Measurements from ENCODE around the gene IGF2BP1. TPM values are rescaled to one million over a fixed set of nuclear protein-coding genes. Genes with fewer than 3 reads are reported as not detected.

The IGF2BP1 gene
- total RNA-seq, 1 donor from 2014 or later, result 260 TPM

- Mint-ChIP-seq H3K27me3 (ENCODE audit: low read depth, unreplicated experiment) (no peaks in the 10 kb centered on the region), H3K36me3 (ENCODE audit: low read depth, unreplicated experiment) (no peaks in the 10 kb centered on the region), H3K9me3 (ENCODE audit: unreplicated experiment) (peaks cover 2% of the 10 kb centered on the region), H3K27ac (ENCODE audit: unreplicated experiment) (no peak overlapping the region), H3K4me1 (ENCODE audit: low read depth, unreplicated experiment) (peaks cover 2% of the 10 kb centered on the region), H3K4me3 (ENCODE audit: unreplicated experiment) (no peak overlapping the region)
- peaks cover 7% of the 10 kb centered on the region for H3K27me3 ChIP-seq (ENCODE audit: insufficient read depth, low read length)
- H3K9me3 ChIP-seq (ENCODE audit: insufficient read depth, low read depth, low read length), result no peaks in the 10 kb centered on the region
- H3K36me3 ChIP-seq (ENCODE audit: insufficient read depth, low read length), result no peaks in the 10 kb centered on the region
- TF ChIP-seq CTCF (IDR thresholded peaks at IDR 0.05; ENCODE audit: insufficient read depth, low read depth, low read length), result no peak
- TF ChIP-seq EZH2 (IDR thresholded peaks at IDR 0.05; ENCODE audit: insufficient read depth, low read length), result no peak
- no peak overlapping the region for H3K4me2 ChIP-seq (ENCODE audit: low read length)
- H3K9ac ChIP-seq (ENCODE audit: low read length), result no peak overlapping the region
- FAIRE-seq, result no peak
- H4K20me1 ChIP-seq (ENCODE audit: insufficient read depth, low read length), result no peaks in the 10 kb centered on the region
- H2AFZ ChIP-seq (ENCODE audit: low read depth, low read length), result no peak overlapping the region
- no peak overlapping the region for H3K4me3 ChIP-seq (ENCODE audit: insufficient read depth, low read depth, low read length)
- no peaks in the 10 kb centered on the region for H3K79me2 ChIP-seq (ENCODE audit: insufficient read depth, low read length)
- H3K4me1 ChIP-seq (ENCODE audit: insufficient read depth, low read length), result no peaks in the 10 kb centered on the region
- no peak for DNase-seq (ENCODE audit: low read depth)
- no peak overlapping the region for H3K27ac ChIP-seq (ENCODE audit: low read depth, low read length)
Measured at GRCh38 chr17:48981927-48982539, 15.2 kb upstream of the IGF2BP1 start.

DNA sequence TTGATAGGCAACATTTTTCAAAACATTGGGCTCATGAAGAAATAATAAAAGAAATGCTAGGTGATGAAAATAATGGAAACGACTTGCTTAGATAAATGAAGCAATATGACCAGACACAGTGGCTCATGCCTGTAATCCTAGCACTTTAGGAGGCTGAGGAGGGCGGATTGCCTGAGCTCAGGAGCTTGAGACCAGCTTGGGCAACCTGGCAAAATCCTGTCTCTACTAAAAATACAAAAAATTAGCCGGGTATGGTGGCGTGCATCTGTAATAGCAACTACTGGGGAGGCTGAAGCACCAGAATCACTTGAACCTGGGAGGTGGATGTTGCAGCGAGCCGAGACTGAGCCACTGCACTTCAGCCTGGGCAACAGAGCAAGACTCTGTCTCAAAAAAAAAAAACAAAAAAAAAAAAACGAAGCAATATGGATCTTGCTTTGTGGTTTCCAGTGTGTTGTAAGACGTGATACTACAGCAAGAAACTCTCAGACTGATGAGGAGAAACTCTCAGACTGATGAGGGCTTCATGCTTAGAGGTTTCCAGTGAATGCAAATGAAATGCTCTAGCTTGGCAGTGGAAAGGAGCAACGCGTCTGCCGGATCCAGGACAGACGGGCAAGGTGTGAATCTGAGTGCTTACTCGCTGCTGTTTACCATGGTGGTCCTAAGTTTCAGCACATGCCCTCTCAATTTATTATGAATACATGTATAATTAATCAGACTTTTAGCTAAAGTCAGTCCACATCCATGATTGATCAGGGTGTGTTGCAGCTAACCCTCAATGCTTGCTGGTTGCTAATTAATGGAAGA, 11.5 kb upstream of the IGF2BP1 start:
- Histone ChIP-seq H3K4me2 (ENCODE audit: low read length) (no peak overlapping the region), H3K79me2 (ENCODE audit: insufficient read depth, low read length) (no peaks in the 10 kb centered on the region), H3K9me3 (ENCODE audit: insufficient read depth, low read depth, low read length) (no peaks in the 10 kb centered on the region), H3K27me3 (ENCODE audit: insufficient read depth, low read length) (peaks cover 22% of the 10 kb centered on the region), H4K20me1 (ENCODE audit: insufficient read depth, low read length) (no peaks in the 10 kb centered on the region), H3K4me3 (ENCODE audit: insufficient read depth, low read depth, low read length) (no peak overlapping the region), H3K4me1 (ENCODE audit: insufficient read depth, low read length) (no peaks in the 10 kb centered on the region), H3K36me3 (ENCODE audit: insufficient read depth, low read length) (no peaks in the 10 kb centered on the region), H3K27ac (ENCODE audit: low read depth, low read length) (no peak overlapping the region), H2AFZ (ENCODE audit: low read depth, low read length) (no peak overlapping the region), H3K9ac (ENCODE audit: low read length) (no peak overlapping the region)
- Mint-ChIP-seq H3K36me3 (ENCODE audit: low read depth, unreplicated experiment) (no peaks in the 10 kb centered on the region), H3K4me1 (ENCODE audit: low read depth, unreplicated experiment) (peaks cover 3% of the 10 kb centered on the region), H3K9me3 (ENCODE audit: unreplicated experiment) (peaks cover 2% of the 10 kb centered on the region), H3K27ac (ENCODE audit: unreplicated experiment) (no peak overlapping the region), H3K4me3 (ENCODE audit: unreplicated experiment) (peak overlapping the region; percentile 3), H3K27me3 (ENCODE audit: low read depth, unreplicated experiment) (no peaks in the 10 kb centered on the region)
- FAIRE-seq, result no peak
- no peak for DNase-seq (ENCODE audit: low read depth)
- no peak for TF ChIP-seq CTCF (IDR thresholded peaks at IDR 0.05; ENCODE audit: insufficient read depth, low read depth, low read length)
- no peak for TF ChIP-seq EZH2 (IDR thresholded peaks at IDR 0.05; ENCODE audit: insufficient read depth, low read length)

- Histone ChIP-seq H3K79me2 (ENCODE audit: insufficient read depth, low read length) (no peaks in the 10 kb centered on the region), H3K4me2 (ENCODE audit: low read length) (no peak overlapping the region), H3K36me3 (ENCODE audit: insufficient read depth, low read length) (no peaks in the 10 kb centered on the region), H3K9ac (ENCODE audit: low read length) (no peak overlapping the region), H2AFZ (ENCODE audit: low read depth, low read length) (no peak overlapping the region), H3K27ac (ENCODE audit: low read depth, low read length) (no peak overlapping the region), H3K4me1 (ENCODE audit: insufficient read depth, low read length) (no peaks in the 10 kb centered on the region), H4K20me1 (ENCODE audit: insufficient read depth, low read length) (no peaks in the 10 kb centered on the region), H3K9me3 (ENCODE audit: insufficient read depth, low read depth, low read length) (no peaks in the 10 kb centered on the region), H3K27me3 (ENCODE audit: insufficient read depth, low read length) (peaks cover 47% of the 10 kb centered on the region), H3K4me3 (ENCODE audit: insufficient read depth, low read depth, low read length) (no peak overlapping the region)
- H3K27me3 Mint-ChIP-seq (ENCODE audit: low read depth, unreplicated experiment), result no peaks in the 10 kb centered on the region
- DNase-seq (ENCODE audit: low read depth), result no peak
- no peaks in the 10 kb centered on the region for H3K36me3 Mint-ChIP-seq (ENCODE audit: low read depth, unreplicated experiment)
- no peak for TF ChIP-seq CTCF (IDR thresholded peaks at IDR 0.05; ENCODE audit: insufficient read depth, low read depth, low read length)
- no peak for TF ChIP-seq EZH2 (IDR thresholded peaks at IDR 0.05; ENCODE audit: insufficient read depth, low read length)
- no peak overlapping the region for H3K27ac Mint-ChIP-seq (ENCODE audit: unreplicated experiment)
- no peaks in the 10 kb centered on the region for H3K9me3 Mint-ChIP-seq (ENCODE audit: unreplicated experiment)
- peaks cover 17% of the 10 kb centered on the region for H3K4me1 Mint-ChIP-seq (ENCODE audit: low read depth, unreplicated experiment)
- H3K4me3 Mint-ChIP-seq (ENCODE audit: unreplicated experiment), result no peak overlapping the region
- FAIRE-seq, result no peak
Measured at GRCh38 chr17:48989100-48989499, 8.1 kb upstream of the IGF2BP1 start.

Measured in astrocyte (in vitro differentiated cells and primary cell).